ENCODE data around the gene EIF4H. TPM values are rescaled to one million over a fixed set of nuclear protein-coding genes. Genes with fewer than 3 reads are reported as not detected.
"Not testable (repeated sequence)": the region's sequence is repeated elsewhere in the genome, so short reads cannot be mapped to it uniquely, and the experiment has no call there.

The EIF4H gene
- total RNA-seq, 1 donor from 2014 or later, result 361 TPM

- no peaks in the 10 kb centered on the region for H3K4me1 ChIP-seq (ENCODE audit: insufficient read depth, low read length)
- H3K4me1 Mint-ChIP-seq (ENCODE audit: low read depth, unreplicated experiment), result no peaks in the 10 kb centered on the region
- peaks cover 2% of the 10 kb centered on the region for H3K9me3 Mint-ChIP-seq (ENCODE audit: unreplicated experiment)
- no peaks in the 10 kb centered on the region for H3K36me3 ChIP-seq (ENCODE audit: insufficient read depth, low read length)
- no peak overlapping the region for H3K27ac ChIP-seq (ENCODE audit: low read depth, low read length)
- TF ChIP-seq, protein P1, sequence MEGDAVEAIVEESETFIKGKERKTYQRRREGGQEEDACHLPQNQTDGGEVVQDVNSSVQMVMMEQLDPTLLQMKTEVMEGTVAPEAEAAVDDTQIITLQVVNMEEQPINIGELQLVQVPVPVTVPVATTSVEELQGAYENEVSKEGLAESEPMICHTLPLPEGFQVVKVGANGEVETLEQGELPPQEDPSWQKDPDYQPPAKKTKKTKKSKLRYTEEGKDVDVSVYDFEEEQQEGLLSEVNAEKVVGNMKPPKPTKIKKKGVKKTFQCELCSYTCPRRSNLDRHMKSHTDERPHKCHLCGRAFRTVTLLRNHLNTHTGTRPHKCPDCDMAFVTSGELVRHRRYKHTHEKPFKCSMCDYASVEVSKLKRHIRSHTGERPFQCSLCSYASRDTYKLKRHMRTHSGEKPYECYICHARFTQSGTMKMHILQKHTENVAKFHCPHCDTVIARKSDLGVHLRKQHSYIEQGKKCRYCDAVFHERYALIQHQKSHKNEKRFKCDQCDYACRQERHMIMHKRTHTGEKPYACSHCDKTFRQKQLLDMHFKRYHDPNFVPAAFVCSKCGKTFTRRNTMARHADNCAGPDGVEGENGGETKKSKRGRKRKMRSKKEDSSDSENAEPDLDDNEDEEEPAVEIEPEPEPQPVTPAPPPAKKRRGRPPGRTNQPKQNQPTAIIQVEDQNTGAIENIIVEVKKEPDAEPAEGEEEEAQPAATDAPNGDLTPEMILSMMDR (IDR thresholded peaks at IDR 0.05; ENCODE audit: insufficient read depth, low read depth, low read length), result no peak
- TF ChIP-seq EZH2 (IDR thresholded peaks at IDR 0.05; ENCODE audit: insufficient read depth, low read length), result no peak
- no peak overlapping the region for H3K9ac ChIP-seq (ENCODE audit: low read length)
- H3K36me3 Mint-ChIP-seq (ENCODE audit: low read depth, unreplicated experiment), result no peaks in the 10 kb centered on the region
- no peaks in the 10 kb centered on the region for H3K27me3 Mint-ChIP-seq (ENCODE audit: low read depth, unreplicated experiment)
- H3K9me3 ChIP-seq (ENCODE audit: insufficient read depth, low read depth, low read length), result no peaks in the 10 kb centered on the region
- H3K27ac Mint-ChIP-seq (ENCODE audit: unreplicated experiment), result no peak overlapping the region
- H2AFZ ChIP-seq (ENCODE audit: low read depth, low read length), result no peak overlapping the region
- H3K4me3 ChIP-seq (ENCODE audit: insufficient read depth, low read depth, low read length), result no peak overlapping the region
- no peaks in the 10 kb centered on the region for H4K20me1 ChIP-seq (ENCODE audit: insufficient read depth, low read length)
- H3K4me3 Mint-ChIP-seq (ENCODE audit: unreplicated experiment), result no peak overlapping the region
- DNase-seq (ENCODE audit: low read depth), result no peak
- H3K79me2 ChIP-seq (ENCODE audit: insufficient read depth, low read length), result no peaks in the 10 kb centered on the region
- no peak for FAIRE-seq
- H3K4me2 ChIP-seq (ENCODE audit: low read length), result no peak overlapping the region
- H3K27me3 ChIP-seq (ENCODE audit: insufficient read depth, low read length), result no peaks in the 10 kb centered on the region
Observed at GRCh38 chr7:74157605-74158004, 16.6 kb upstream of the EIF4H start.

- peak overlapping the region; percentile 25 for H3K4me2 ChIP-seq (ENCODE audit: low read length)
- DNase-seq (ENCODE audit: low read depth) (no peak), FAIRE-seq (no peak)
- no peaks in the 10 kb centered on the region for H3K36me3 ChIP-seq (ENCODE audit: insufficient read depth, low read length)
- H2AFZ ChIP-seq (ENCODE audit: low read depth, low read length), result no peak overlapping the region
- no peak overlapping the region for H3K27ac Mint-ChIP-seq (ENCODE audit: unreplicated experiment)
- peaks cover 3% of the 10 kb centered on the region for H3K36me3 Mint-ChIP-seq (ENCODE audit: low read depth, unreplicated experiment)
- no peak overlapping the region for H3K4me3 Mint-ChIP-seq (ENCODE audit: unreplicated experiment)
- no peaks in the 10 kb centered on the region for H3K27me3 Mint-ChIP-seq (ENCODE audit: low read depth, unreplicated experiment)
- no peaks in the 10 kb centered on the region for H3K9me3 ChIP-seq (ENCODE audit: insufficient read depth, low read depth, low read length)
- H3K9me3 Mint-ChIP-seq (ENCODE audit: unreplicated experiment), result peaks cover 3% of the 10 kb centered on the region
- no peaks in the 10 kb centered on the region for H3K4me1 Mint-ChIP-seq (ENCODE audit: low read depth, unreplicated experiment)
- no peaks in the 10 kb centered on the region for H4K20me1 ChIP-seq (ENCODE audit: insufficient read depth, low read length)
- peaks cover 3% of the 10 kb centered on the region for H3K79me2 ChIP-seq (ENCODE audit: insufficient read depth, low read length)
- no peaks in the 10 kb centered on the region for H3K27me3 ChIP-seq (ENCODE audit: insufficient read depth, low read length)
- no peaks in the 10 kb centered on the region for H3K4me1 ChIP-seq (ENCODE audit: insufficient read depth, low read length)
- H3K27ac ChIP-seq (ENCODE audit: low read depth, low read length), result no peak overlapping the region
- TF ChIP-seq, protein P1 (IDR thresholded peaks at IDR 0.05; ENCODE audit: insufficient read depth, low read depth, low read length), result peak; percentile 36
- TF ChIP-seq EZH2 (IDR thresholded peaks at IDR 0.05; ENCODE audit: insufficient read depth, low read length), result no peak
- H3K4me3 ChIP-seq (ENCODE audit: insufficient read depth, low read depth, low read length), result no peak overlapping the region
- H3K9ac ChIP-seq (ENCODE audit: low read length), result no peak overlapping the region
Observed at GRCh38 chr7:74164985-74165456, 9.1 kb upstream of the EIF4H start.

GRCh38 chr7:74165867-74166593, 8.1 kb upstream of the EIF4H start:
- no peak overlapping the region for H3K27ac ChIP-seq (ENCODE audit: low read depth, low read length)
- H3K36me3 Mint-ChIP-seq (ENCODE audit: low read depth, unreplicated experiment), result peaks cover 3% of the 10 kb centered on the region
- no peaks in the 10 kb centered on the region for H3K4me1 Mint-ChIP-seq (ENCODE audit: low read depth, unreplicated experiment)
- H4K20me1 ChIP-seq (ENCODE audit: insufficient read depth, low read length), result no peaks in the 10 kb centered on the region
- H2AFZ ChIP-seq (ENCODE audit: low read depth, low read length), result no peak overlapping the region
- H3K27me3 Mint-ChIP-seq (ENCODE audit: low read depth, unreplicated experiment), result no peaks in the 10 kb centered on the region
- H3K4me3 Mint-ChIP-seq (ENCODE audit: unreplicated experiment), result no peak overlapping the region
- no peaks in the 10 kb centered on the region for H3K36me3 ChIP-seq (ENCODE audit: insufficient read depth, low read length)
- FAIRE-seq (no peak), DNase-seq (ENCODE audit: low read depth) (no peak)
- no peak overlapping the region for H3K9ac ChIP-seq (ENCODE audit: low read length)
- H3K4me1 ChIP-seq (ENCODE audit: insufficient read depth, low read length), result no peaks in the 10 kb centered on the region
- H3K9me3 ChIP-seq (ENCODE audit: insufficient read depth, low read depth, low read length), result no peaks in the 10 kb centered on the region
- H3K27ac Mint-ChIP-seq (ENCODE audit: unreplicated experiment), result no peak overlapping the region
- no peak overlapping the region for H3K4me2 ChIP-seq (ENCODE audit: low read length)
- H3K9me3 Mint-ChIP-seq (ENCODE audit: unreplicated experiment), result peaks cover 3% of the 10 kb centered on the region
- no peak for TF ChIP-seq EZH2 (IDR thresholded peaks at IDR 0.05; ENCODE audit: insufficient read depth, low read length)
- TF ChIP-seq, protein P1 (IDR thresholded peaks at IDR 0.05; ENCODE audit: insufficient read depth, low read depth, low read length), result no peak
- peaks cover 3% of the 10 kb centered on the region for H3K79me2 ChIP-seq (ENCODE audit: insufficient read depth, low read length)
- H3K4me3 ChIP-seq (ENCODE audit: insufficient read depth, low read depth, low read length), result no peak overlapping the region
- H3K27me3 ChIP-seq (ENCODE audit: insufficient read depth, low read length), result no peaks in the 10 kb centered on the region

GRCh38 chr7:74167324-74167723, 6.8 kb upstream of the EIF4H start:
- not testable (repeated sequence) for H3K4me1 ChIP-seq (ENCODE audit: insufficient read depth, low read length); H3K9me3 Mint-ChIP-seq (ENCODE audit: unreplicated experiment); H3K9ac ChIP-seq (ENCODE audit: low read length); H3K27me3 Mint-ChIP-seq (ENCODE audit: low read depth, unreplicated experiment); H3K36me3 Mint-ChIP-seq (ENCODE audit: low read depth, unreplicated experiment); H3K79me2 ChIP-seq (ENCODE audit: insufficient read depth, low read length); H3K36me3 ChIP-seq (ENCODE audit: insufficient read depth, low read length); H3K9me3 ChIP-seq (ENCODE audit: insufficient read depth, low read depth, low read length); H3K4me3 ChIP-seq (ENCODE audit: insufficient read depth, low read depth, low read length); H2AFZ ChIP-seq (ENCODE audit: low read depth, low read length); H3K27ac ChIP-seq (ENCODE audit: low read depth, low read length); H3K27me3 ChIP-seq (ENCODE audit: insufficient read depth, low read length); FAIRE-seq; H3K27ac Mint-ChIP-seq (ENCODE audit: unreplicated experiment); H4K20me1 ChIP-seq (ENCODE audit: insufficient read depth, low read length); H3K4me3 Mint-ChIP-seq (ENCODE audit: unreplicated experiment); DNase-seq (ENCODE audit: low read depth); H3K4me1 Mint-ChIP-seq (ENCODE audit: low read depth, unreplicated experiment); H3K4me2 ChIP-seq (ENCODE audit: low read length)
